Kidney (tissue), 14 donors: ENCODE data around the gene BCO2. TPM values are rescaled to one million over a fixed set of nuclear protein-coding genes. Genes with fewer than 3 reads are reported as not detected.

Experiments
- DNase-seq, 5 donors: peaks; one replicate each; pipeline ENCODE4 v3.0.0-alpha.2; 2013 to 2020
- FAIRE-seq: peaks from 2 replicates; lab custom pipeline; 2012; peaks lifted over from hg19 to GRCh38; lab: Jason Lieb, UNC
- H3K27ac ChIP-seq, 2 donors: one replicate each; pipeline ENCODE4 v1.7.0; 2013; ENCODE audit warnings: low read depth in 2 of 2, low read length in 2 of 2, inconsistent platforms in 1 of 2
- H3K27me3 ChIP-seq: one replicate; pipeline ENCODE4 v1.7.1; 2013; ENCODE audit warnings: low read length, inconsistent platforms; ENCODE audit not compliant: control insufficient read depth, insufficient read depth
- H3K36me3 ChIP-seq, 3 donors: one replicate each; pipeline versions ENCODE4 v1.7.0 to v1.7.1; 2013; ENCODE audit warnings: low read length in 3 of 3, control low read depth in 1 of 3, inconsistent platforms in 1 of 3; ENCODE audit not compliant: insufficient read depth in 3 of 3, control insufficient read depth in 2 of 3
- H3K4me1 ChIP-seq, 3 donors: one replicate each; pipeline versions ENCODE4 v1.7.0 to v1.7.1; 2013; ENCODE audit warnings: low read length in 3 of 3, inconsistent platforms in 1 of 3, low read depth in 1 of 3; ENCODE audit not compliant: control insufficient read depth in 2 of 3, insufficient read depth in 2 of 3
- H3K4me3 ChIP-seq, 3 donors: one replicate each; pipeline versions ENCODE4 v1.7.0 to v1.8.1; 2013; ENCODE audit warnings: low read length in 3 of 3, control low read depth in 1 of 3, inconsistent platforms in 1 of 3
- H3K9ac ChIP-seq, 3 donors: one replicate each; pipeline versions ENCODE4 v1.7.0 to v1.7.1; 2013; ENCODE audit warnings: low read length in 3 of 3, control low read depth in 1 of 3, inconsistent platforms in 1 of 3
- H3K9me3 ChIP-seq, 3 donors: one replicate each; pipeline versions ENCODE4 v1.7.0 to v1.7.1; 2013; ENCODE audit warnings: low read length in 3 of 3, control low read depth in 1 of 3, inconsistent platforms in 1 of 3; ENCODE audit not compliant: control insufficient read depth in 2 of 3, insufficient read depth in 1 of 3
- intact Hi-C: fragments of 100-400 bp; cut with DNase I; formaldehyde crosslinking; loops from one replicate; pipeline ENCODE4 v1.11.1; 2022
- polyA plus RNA-seq: library from polyadenylated mRNA; stranded (reverse); fragments of 350-450 nt; fragmentation: Illumina TruSeq; extraction: RNeasy Lipid Tissue Mini Kit (QIAGEN cat#74804); gene quantifications from one replicate; pipeline ENCODE4 v1.2.3, GENCODE V29; 2014; ENCODE audit warnings: low read depth, low replicate concordance; ENCODE audit not compliant: insufficient read depth
- total RNA-seq: library from RNA; stranded (reverse); fragmentation: NEBNext Ultra II Directional; extraction: Animal tissue kit (Norgen Biotek cat#: 25700); gene quantifications from one replicate; pipeline ENCODE4 v1.2.1, GENCODE V29; 2021
- TF ChIP-seq, protein P1 (sequence below): IDR thresholded peaks from 3 replicates; pipeline ENCODE4 v1.5.1; 2012; ENCODE audit warnings: mild to moderate bottlenecking, moderate library complexity, borderline replicate concordance; ENCODE audit not compliant: insufficient read depth; ENCODE audit errors: extremely low read depth
- donor health status: control.
- donor health status: control.
- donor health status: control.
- donor health status: control.
- donor health status: control.
- donor health status: DM: yes; HTN: yes; CAD: no.
- donor health status: Normal renal cell carcinoma (clear cell type).

The BCO2 gene
- total and polyA plus RNA-seq, 2 donors from 2014 or later = 6.9 to 9.6 TPM

DNA sequence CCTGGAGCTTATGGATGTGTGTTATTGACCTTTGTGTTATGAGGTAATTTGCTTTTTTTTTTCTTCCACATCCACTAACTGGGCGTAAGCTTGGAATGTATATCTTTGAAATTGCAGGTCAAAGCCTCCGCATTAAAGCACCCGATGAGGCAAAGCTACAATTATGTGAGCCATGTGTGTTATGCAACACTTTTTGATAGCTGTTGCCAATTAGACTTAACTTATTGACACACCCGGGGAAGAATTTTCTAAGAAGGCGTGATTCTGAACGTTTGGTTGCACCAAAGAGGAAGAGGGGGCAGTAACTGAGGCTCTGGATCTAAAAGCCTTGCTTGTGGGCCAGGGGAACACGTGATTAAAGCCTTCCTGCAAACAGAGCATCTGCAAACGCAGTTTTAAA lies 8.8 kb upstream of the BCO2 start:
- no peak for DNase-seq
- Histone ChIP-seq H3K27ac (no peak overlapping the region), H3K4me3 (no peak overlapping the region), H3K27me3 (no peaks in the 10 kb centered on the region), H3K9me3 (no peaks in the 10 kb centered on the region), H3K9ac (no peak overlapping the region), H3K4me1 (no peaks in the 10 kb centered on the region), H3K36me3 (no peaks in the 10 kb centered on the region)
- no peak for FAIRE-seq
- TF ChIP-seq, protein P1, sequence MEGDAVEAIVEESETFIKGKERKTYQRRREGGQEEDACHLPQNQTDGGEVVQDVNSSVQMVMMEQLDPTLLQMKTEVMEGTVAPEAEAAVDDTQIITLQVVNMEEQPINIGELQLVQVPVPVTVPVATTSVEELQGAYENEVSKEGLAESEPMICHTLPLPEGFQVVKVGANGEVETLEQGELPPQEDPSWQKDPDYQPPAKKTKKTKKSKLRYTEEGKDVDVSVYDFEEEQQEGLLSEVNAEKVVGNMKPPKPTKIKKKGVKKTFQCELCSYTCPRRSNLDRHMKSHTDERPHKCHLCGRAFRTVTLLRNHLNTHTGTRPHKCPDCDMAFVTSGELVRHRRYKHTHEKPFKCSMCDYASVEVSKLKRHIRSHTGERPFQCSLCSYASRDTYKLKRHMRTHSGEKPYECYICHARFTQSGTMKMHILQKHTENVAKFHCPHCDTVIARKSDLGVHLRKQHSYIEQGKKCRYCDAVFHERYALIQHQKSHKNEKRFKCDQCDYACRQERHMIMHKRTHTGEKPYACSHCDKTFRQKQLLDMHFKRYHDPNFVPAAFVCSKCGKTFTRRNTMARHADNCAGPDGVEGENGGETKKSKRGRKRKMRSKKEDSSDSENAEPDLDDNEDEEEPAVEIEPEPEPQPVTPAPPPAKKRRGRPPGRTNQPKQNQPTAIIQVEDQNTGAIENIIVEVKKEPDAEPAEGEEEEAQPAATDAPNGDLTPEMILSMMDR = no peak
- intact Hi-C loops = no loop called here

DNA sequence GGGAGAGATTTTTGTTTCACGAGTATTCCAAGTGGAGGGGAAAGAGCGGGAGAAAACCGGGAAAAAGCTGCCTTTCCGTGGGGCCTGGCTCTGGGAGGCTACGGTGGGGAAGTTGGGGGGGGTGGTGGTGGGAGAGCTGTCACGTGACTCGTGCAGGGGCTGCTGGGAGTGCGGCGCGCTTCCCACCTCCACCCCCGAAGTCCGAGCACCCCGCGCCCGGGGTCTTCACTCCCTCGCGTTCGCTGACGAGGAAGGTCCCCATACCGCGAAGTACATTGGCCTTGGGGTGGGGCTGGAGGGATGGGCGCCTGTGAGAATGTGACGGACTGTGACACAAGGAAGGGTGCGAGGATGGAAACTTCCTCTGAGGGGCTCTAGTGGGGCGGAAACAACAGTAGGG lies 8.2 kb upstream of the BCO2 start, which contains the start of gene TEX12:
Gene TEX12 (plus strand): TSS at position 228 of the 400 bp plus-strand sequence. CDS start 1,897 bp downstream, outside the sequence.
- no peaks in the 10 kb centered on the region for H3K4me1 ChIP-seq
- TF ChIP-seq, protein P1 = no peak
- no peaks in the 10 kb centered on the region for H3K9me3 ChIP-seq
- no peaks in the 10 kb centered on the region for H3K27me3 ChIP-seq
- H3K4me3 ChIP-seq = no peak within 1 kb of the TSS
- FAIRE-seq (no peak), DNase-seq (no peak)
- H3K36me3 ChIP-seq = no peaks in the 10 kb centered on the region
- H3K27ac ChIP-seq = no peak within 1 kb of the TSS
- H3K9ac ChIP-seq = no peak within 1 kb of the TSS
- intact Hi-C loops = no loop called here

GRCh38 chr11:112172362-112172994 lies 2.8 kb upstream of the BCO2 start:
- peaks cover 0 to 5% (median 0%) of the 10 kb centered on the region in 3 donors for H3K4me1 ChIP-seq
- H3K4me3 ChIP-seq = no peak overlapping the region
- H3K27ac ChIP-seq = no peak overlapping the region
- FAIRE-seq = no peak
- no peaks in the 10 kb centered on the region for H3K27me3 ChIP-seq
- no peak overlapping the region for H3K9ac ChIP-seq
- intact Hi-C loops = no loop called here
- H3K36me3 ChIP-seq = no peaks in the 10 kb centered on the region
- no peaks in the 10 kb centered on the region for H3K9me3 ChIP-seq
- TF ChIP-seq, protein P1 = no peak
- DNase-seq = no peak
